MM.1S (cell line): ENCODE measurements around the gene TNKS2.

ENCODE experiments used
- CTCF ChIP-seq: fragments of 300-600 bp; sonication (generic); IDR thresholded peaks from 2 replicates; pipeline ENCODE4 v1.5.1; 2016; ENCODE audit warnings: antibody characterized with exemption, low read length, mixed read lengths
- EZH2 ChIP-seq: fragments of 300-600 bp; sonication (generic); optimal IDR thresholded peaks from 2 replicates; pipeline ENCODE3; 2017; ENCODE audit warnings: low read depth, mild to moderate bottlenecking, antibody characterized with exemption, low read length, mixed read lengths

GRCh38 chr10:91824076-91824475 is 25.9 kb downstream of the TNKS2 start:
- no peak for TF ChIP-seq CTCF
- no peak for TF ChIP-seq EZH2
